Fibroblast of mammary gland (primary cell): ENCODE measurements around the gene POGZ.
A peak's percentile ranks its signal among the peaks of the same experiment; 100 is the strongest.

ENCODE experiments used
- DNase-seq: peaks from one replicate; pipeline ENCODE4 v3.0.0-alpha.2; 2010; ENCODE audit warnings: low read depth
- H3K4me3 ChIP-seq: 2 replicates; pipeline ENCODE4 v1.5.1; 2011; ENCODE audit warnings: low read depth, mild to moderate bottlenecking, low read length, moderate library complexity; ENCODE audit not compliant: control insufficient read depth
- CTCF ChIP-seq: conservative IDR thresholded peaks from 2 replicates; pipeline ENCODE4 v1.5.1; 2011; ENCODE audit warnings: low read depth, low read length, inconsistent platforms; ENCODE audit not compliant: control insufficient read depth, insufficient read depth

POGZ gene

GRCh38 chr1:151425103-151425502 lies 34.2 kb downstream of the POGZ start:
- TF ChIP-seq CTCF = no peak
- no peak for DNase-seq
- H3K4me3 ChIP-seq = no peak overlapping the region

GRCh38 chr1:151419819-151420218 lies 39.5 kb downstream of the POGZ start:
- DNase-seq = no peak
- TF ChIP-seq CTCF = no peak
- no peak overlapping the region for H3K4me3 ChIP-seq

GRCh38 chr1:151418081-151418480 lies 41.2 kb downstream of the POGZ start:
- no peak for TF ChIP-seq CTCF
- no peak overlapping the region for H3K4me3 ChIP-seq
- no peak for DNase-seq

GRCh38 chr1:151416231-151416630 lies 43.1 kb downstream of the POGZ start:
- DNase-seq = peak; percentile 67
- H3K4me3 ChIP-seq = no peak overlapping the region
- TF ChIP-seq CTCF = no peak

GRCh38 chr1:151411884-151412283 lies 47.4 kb downstream of the POGZ start:
- no peak for TF ChIP-seq CTCF
- no peak for DNase-seq
- H3K4me3 ChIP-seq = no peak overlapping the region

GRCh38 chr1:151408891-151409290 lies 50.4 kb downstream of the POGZ start:
- peak; percentile 13 for DNase-seq
- TF ChIP-seq CTCF = no peak
- no peak overlapping the region for H3K4me3 ChIP-seq

- TF ChIP-seq CTCF = no peak
- no peak for DNase-seq
- no peak overlapping the region for H3K4me3 ChIP-seq
Measured at GRCh38 chr1:151407304-151407703, 52.0 kb downstream of the POGZ start.
